ENCODE data around the gene DLK2. TPM values are rescaled to one million over a fixed set of nuclear protein-coding genes. Genes with fewer than 3 reads are reported as not detected.

The DLK2 gene
- total RNA-seq, 2 experiments from 2014 or later = not detected

DNA sequence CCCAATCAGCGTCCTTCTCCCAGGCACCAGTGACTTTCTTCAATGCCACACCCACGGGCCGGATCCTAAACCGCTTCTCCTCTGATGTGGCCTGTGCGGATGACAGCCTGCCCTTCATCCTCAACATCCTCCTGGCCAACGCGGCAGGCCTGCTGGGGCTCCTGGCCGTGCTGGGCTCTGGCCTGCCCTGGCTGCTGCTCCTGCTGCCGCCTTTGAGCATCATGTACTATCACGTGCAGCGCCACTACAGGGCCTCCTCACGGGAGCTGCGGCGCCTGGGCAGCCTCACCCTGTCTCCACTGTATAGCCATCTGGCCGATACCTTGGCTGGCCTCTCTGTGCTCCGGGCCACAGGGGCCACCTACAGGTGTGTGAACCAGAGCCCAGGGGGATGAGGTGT lies 9.8 kb downstream of the DLK2 start:
- TF ChIP-seq EZH2phosphoT487 (IDR thresholded peaks at IDR 0.05; ENCODE audit: borderline replicate concordance, low read depth, low read length) = no peak
- TF ChIP-seq, protein P1, sequence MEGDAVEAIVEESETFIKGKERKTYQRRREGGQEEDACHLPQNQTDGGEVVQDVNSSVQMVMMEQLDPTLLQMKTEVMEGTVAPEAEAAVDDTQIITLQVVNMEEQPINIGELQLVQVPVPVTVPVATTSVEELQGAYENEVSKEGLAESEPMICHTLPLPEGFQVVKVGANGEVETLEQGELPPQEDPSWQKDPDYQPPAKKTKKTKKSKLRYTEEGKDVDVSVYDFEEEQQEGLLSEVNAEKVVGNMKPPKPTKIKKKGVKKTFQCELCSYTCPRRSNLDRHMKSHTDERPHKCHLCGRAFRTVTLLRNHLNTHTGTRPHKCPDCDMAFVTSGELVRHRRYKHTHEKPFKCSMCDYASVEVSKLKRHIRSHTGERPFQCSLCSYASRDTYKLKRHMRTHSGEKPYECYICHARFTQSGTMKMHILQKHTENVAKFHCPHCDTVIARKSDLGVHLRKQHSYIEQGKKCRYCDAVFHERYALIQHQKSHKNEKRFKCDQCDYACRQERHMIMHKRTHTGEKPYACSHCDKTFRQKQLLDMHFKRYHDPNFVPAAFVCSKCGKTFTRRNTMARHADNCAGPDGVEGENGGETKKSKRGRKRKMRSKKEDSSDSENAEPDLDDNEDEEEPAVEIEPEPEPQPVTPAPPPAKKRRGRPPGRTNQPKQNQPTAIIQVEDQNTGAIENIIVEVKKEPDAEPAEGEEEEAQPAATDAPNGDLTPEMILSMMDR (conservative IDR thresholded peaks at IDR 0.05; ENCODE audit: low read length) = no peak
- ChIA-PET POLR2A (no interaction called here), CTCF (ENCODE audit: unreplicated experiment) (no interaction called here)
- Histone ChIP-seq H3K4me2 (ENCODE audit: low read length) (no peak overlapping the region), H3K27ac (ENCODE audit: low read depth, low read length, poor library complexity, severe bottlenecking) (no peak overlapping the region), H3K9me2 (ENCODE audit: insufficient read depth, low read length) (no peaks in the 10 kb centered on the region), H4K20me1 (ENCODE audit: insufficient read depth, low read length) (no peaks in the 10 kb centered on the region), H3K9me3 (ENCODE audit: low read length) (no peaks in the 10 kb centered on the region), H3K4me1 (ENCODE audit: insufficient read depth, low read length, poor library complexity, severe bottlenecking) (no peaks in the 10 kb centered on the region), H3K36me3 (ENCODE audit: insufficient read depth, low read length) (peaks cover 46% of the 10 kb centered on the region; the same call in 1 of the 2 replicates), H3K79me2 (ENCODE audit: insufficient read depth, low read depth, low read length) (no peaks in the 10 kb centered on the region), H3K4me3 (ENCODE audit: low read depth, low read length, poor library complexity, severe bottlenecking) (no peak overlapping the region), H2AFZ (ENCODE audit: low read length) (no peak overlapping the region)
- no TSS peak for BruUV-seq (replicated peaks)
- DNase-seq (ENCODE audit: low spot score) = no peak
- intact Hi-C loops (cut with micrococcal nuclease; ENCODE audit: unreplicated experiment) = no loop called here

DNA sequence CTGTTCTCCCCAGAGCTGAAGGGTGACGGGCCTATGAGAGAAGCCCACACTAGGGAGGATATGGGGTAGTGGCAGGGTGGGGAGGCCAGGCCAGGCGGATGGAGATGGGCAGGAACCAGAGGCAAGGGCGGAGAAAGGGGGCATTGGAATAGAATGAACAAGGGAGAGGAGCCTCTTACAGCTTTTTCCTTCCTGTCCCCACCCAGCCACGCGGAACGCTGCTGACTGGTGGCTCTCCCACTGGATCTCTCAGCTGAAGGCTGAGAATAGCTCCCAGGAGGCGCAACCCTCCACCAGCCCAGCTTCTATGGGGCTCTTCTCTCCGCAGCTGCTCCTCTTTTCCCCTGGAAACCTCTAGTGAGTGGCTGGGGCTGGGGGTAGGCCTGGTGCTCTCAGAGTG lies 10.8 kb downstream of the DLK2 start:
- intact Hi-C loops (cut with micrococcal nuclease; ENCODE audit: unreplicated experiment) = no loop called here
- ChIA-PET CTCF (ENCODE audit: unreplicated experiment) (no interaction called here), POLR2A (no interaction called here)
- BruUV-seq (replicated peaks) = no TSS peak
- no peaks in the 10 kb centered on the region for H3K79me2 ChIP-seq (ENCODE audit: insufficient read depth, low read depth, low read length)
- H3K4me1 ChIP-seq (ENCODE audit: insufficient read depth, low read length, poor library complexity, severe bottlenecking) = no peaks in the 10 kb centered on the region
- H3K27ac ChIP-seq (ENCODE audit: low read depth, low read length, poor library complexity, severe bottlenecking) = no peak overlapping the region
- peaks cover 41% of the 10 kb centered on the region; the same call in 1 of the 2 replicates for H3K36me3 ChIP-seq (ENCODE audit: insufficient read depth, low read length)
- H3K9me2 ChIP-seq (ENCODE audit: insufficient read depth, low read length) = no peaks in the 10 kb centered on the region
- DNase-seq (ENCODE audit: low spot score) = no peak
- no peak overlapping the region for H2AFZ ChIP-seq (ENCODE audit: low read length)
- no peaks in the 10 kb centered on the region for H3K9me3 ChIP-seq (ENCODE audit: low read length)
- no peak overlapping the region for H3K4me3 ChIP-seq (ENCODE audit: low read depth, low read length, poor library complexity, severe bottlenecking)
- TF ChIP-seq EZH2phosphoT487 (IDR thresholded peaks at IDR 0.05; ENCODE audit: borderline replicate concordance, low read depth, low read length) = no peak
- TF ChIP-seq, protein P1 (conservative IDR thresholded peaks at IDR 0.05; ENCODE audit: low read length) = no peak
- H4K20me1 ChIP-seq (ENCODE audit: insufficient read depth, low read length) = no peaks in the 10 kb centered on the region
- H3K4me2 ChIP-seq (ENCODE audit: low read length) = no peak overlapping the region

- H3K9me3 ChIP-seq (ENCODE audit: low read length) = no peaks in the 10 kb centered on the region
- H3K79me2 ChIP-seq (ENCODE audit: insufficient read depth, low read depth, low read length) = no peaks in the 10 kb centered on the region
- H3K36me3 ChIP-seq (ENCODE audit: insufficient read depth, low read length) = peaks cover 37% of the 10 kb centered on the region; the same call in 1 of the 2 replicates
- no peak for TF ChIP-seq EZH2phosphoT487 (IDR thresholded peaks at IDR 0.05; ENCODE audit: borderline replicate concordance, low read depth, low read length)
- TF ChIP-seq, protein P1 (conservative IDR thresholded peaks at IDR 0.05; ENCODE audit: low read length) = no peak
- no peak overlapping the region for H3K4me2 ChIP-seq (ENCODE audit: low read length)
- H3K4me1 ChIP-seq (ENCODE audit: insufficient read depth, low read length, poor library complexity, severe bottlenecking) = no peaks in the 10 kb centered on the region
- BruUV-seq (replicated peaks) = no TSS peak
- H3K4me3 ChIP-seq (ENCODE audit: low read depth, low read length, poor library complexity, severe bottlenecking) = no peak overlapping the region
- ChIA-PET CTCF (ENCODE audit: unreplicated experiment) (interaction anchor here (0.5 kb wide), 1 partner anchor 23 kb away, joined by 4 read pairs; no protein-coding TSS in a partner anchor), POLR2A (interaction anchor here (0.8 kb wide), 1 partner anchor 11 kb away, joined by 3 read pairs; no protein-coding TSS in a partner anchor)
- H4K20me1 ChIP-seq (ENCODE audit: insufficient read depth, low read length) = no peaks in the 10 kb centered on the region
- no peak overlapping the region for H3K27ac ChIP-seq (ENCODE audit: low read depth, low read length, poor library complexity, severe bottlenecking)
- H2AFZ ChIP-seq (ENCODE audit: low read length) = no peak overlapping the region
- intact Hi-C loops (cut with micrococcal nuclease; ENCODE audit: unreplicated experiment) = no loop called here
- no peak for DNase-seq (ENCODE audit: low spot score)
- no peaks in the 10 kb centered on the region for H3K9me2 ChIP-seq (ENCODE audit: insufficient read depth, low read length)
These were observed 11.3 kb downstream of the DLK2 start for GRCh38 chr6:43444036-43444435.

All from OCI-LY7 (cell line).